NK-92 (cell line): Measurements from ENCODE around the gene SGIP1.

Experiments
- DNase-seq: peaks from one replicate; lab custom pipeline; 2025; ENCODE audit not compliant: unreplicated experiment; lab: John Stamatoyannopoulos, UW

Gene SGIP1

DNA sequence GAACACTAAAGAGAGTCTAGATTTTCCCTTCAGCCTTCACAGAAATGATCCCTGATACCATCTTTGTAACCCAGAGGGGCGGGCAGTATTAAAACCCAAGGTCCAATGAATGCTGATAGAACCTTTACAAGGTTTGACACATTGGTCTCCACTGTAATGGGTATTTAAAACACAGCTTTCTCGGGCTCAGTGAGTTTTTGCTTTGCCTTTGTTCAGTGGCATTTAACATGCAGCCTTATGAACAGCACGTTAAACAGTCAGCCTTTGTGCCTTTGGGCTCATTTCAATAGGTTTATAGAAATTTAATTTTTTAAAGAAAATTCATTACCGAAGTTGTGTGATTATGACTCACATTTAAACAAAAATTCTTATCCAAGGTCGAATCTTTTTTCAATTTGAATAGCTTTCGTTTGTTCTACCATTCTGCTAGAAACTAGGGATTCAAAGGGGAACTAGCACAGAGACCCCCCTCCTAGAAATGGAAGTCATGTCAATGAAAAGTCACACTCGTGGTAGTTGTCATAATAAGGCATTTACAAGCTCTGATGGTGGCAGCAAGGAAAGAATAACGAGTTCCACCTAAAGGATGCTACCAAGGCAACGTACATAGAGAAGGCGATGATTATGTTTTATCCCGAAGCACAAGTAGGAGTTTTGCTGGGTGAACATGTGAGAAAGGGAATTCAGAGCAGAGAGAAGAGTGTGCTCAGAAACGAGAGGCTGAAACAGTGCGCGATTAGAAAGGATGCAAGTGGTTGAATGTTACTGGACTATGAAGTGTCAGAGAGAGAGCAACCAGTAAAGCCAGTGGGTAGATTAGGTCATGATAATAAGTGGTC is 66.2 kb downstream of the SGIP1 start:
- DNase-seq = no peak

GRCh38 chr1:66605419-66605997 is 71.6 kb downstream of the SGIP1 start:
- no peak for DNase-seq

DNA sequence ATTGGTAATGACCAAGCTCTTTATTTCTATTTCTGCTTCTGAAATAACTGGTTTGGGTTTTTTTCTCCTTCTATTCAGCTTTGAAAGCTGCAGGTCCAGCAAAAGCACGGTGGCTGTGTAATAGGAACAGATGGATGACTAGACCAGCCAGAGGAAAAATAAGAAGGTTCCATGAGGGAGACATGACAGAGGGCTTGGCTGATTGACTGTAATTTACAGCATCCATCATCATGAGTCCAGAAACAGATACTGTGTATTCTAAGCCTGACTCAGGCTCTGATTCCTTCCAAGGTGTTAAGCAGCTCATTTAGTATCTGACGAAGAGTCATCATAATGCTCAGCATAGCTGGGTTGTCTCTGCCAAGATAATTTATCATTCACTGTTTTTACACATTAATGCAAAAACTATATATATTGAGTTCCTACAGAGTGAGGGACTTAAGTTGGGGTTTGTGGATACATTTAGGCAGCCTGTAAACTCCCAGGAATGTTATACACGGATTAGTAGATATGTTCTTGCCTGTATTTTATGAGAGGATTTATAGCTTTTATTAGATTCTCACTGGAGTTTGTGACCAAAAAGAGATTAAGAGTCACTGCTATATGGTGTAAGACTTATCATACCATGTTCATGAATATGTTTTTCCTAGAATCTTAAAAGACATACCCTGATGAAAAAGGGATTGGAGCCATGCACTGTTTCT is 72.6 kb downstream of the SGIP1 start:
- DNase-seq = no peak

DNA sequence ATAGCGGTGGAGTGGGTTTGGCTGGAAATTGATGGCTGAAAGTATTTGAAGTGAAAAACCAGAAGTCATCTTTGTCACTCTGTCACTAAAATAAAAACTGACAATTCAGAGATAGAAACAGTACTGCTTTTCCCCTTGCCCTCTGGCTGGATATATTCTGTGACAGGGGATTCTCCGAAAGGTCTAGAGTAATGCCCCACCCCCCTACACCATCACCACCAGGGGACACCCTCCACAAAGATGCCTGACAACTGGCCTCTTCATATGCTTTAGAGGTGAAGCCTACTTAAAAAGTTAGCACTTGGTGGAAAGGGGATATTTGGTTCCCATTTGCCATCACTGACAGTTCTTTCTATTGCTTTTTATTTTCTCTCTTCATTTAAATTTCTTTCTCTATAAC is 73.5 kb downstream of the SGIP1 start:
- no peak for DNase-seq

- no peak for DNase-seq
Measured at GRCh38 chr1:66613187-66613586, 79.2 kb downstream of the SGIP1 start.

- no peak for DNase-seq
Measured at GRCh38 chr1:66617362-66618184, 83.6 kb downstream of the SGIP1 start.

DNA sequence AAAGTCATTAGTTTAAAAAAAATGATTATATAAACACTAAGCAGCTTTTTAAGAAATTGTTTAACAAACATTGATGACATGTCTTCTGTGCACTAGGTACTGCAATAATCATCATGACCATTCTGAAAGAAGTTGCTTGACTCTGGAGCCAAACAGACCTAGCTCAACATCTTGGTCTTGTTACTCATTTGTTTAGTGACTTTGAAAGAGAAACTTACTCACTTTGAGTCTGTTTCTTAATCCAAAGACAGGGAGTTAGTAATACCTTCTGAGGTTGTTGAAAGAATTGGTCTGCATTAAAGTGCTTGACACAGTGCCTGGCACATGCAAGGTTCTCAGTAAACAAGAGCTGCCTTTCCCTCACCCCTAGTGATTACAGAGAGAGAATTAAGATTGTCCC is 84.4 kb downstream of the SGIP1 start:
- DNase-seq = no peak

GRCh38 chr1:66623812-66624211 is 89.9 kb downstream of the SGIP1 start:
- DNase-seq = no peak

GRCh38 chr1:66624412-66625060 is 90.6 kb downstream of the SGIP1 start:
- no peak for DNase-seq

DNA sequence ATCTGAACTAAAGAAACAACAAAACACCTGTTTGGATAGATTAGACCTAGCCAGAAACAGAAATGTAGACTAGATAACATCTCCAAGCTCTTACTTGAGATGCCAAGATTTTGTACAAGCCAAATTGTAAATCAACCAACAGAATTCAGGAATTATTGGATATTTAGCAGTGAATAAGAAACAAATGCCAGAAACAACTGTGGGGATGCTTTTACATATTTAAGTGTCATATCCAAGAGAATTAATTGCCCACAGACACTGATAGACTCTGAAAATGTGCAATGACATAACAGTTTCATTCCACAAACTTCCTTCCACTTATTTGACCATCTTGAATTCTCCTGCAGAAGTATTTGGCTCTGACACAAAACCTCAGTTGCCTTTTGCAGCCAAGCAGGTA is 92.3 kb downstream of the SGIP1 start:
- no peak for DNase-seq

- DNase-seq = no peak
Measured at GRCh38 chr1:66628926-66629325, 95.0 kb downstream of the SGIP1 start.

- no peak for DNase-seq
Measured at GRCh38 chr1:66633159-66633558, 99.2 kb downstream of the SGIP1 start.

- DNase-seq = no peak
Measured at GRCh38 chr1:66637146-66637545, 103.2 kb downstream of the SGIP1 start.

- DNase-seq = no peak
Measured at GRCh38 chr1:66641891-66642473, 108.0 kb downstream of the SGIP1 start.

DNA sequence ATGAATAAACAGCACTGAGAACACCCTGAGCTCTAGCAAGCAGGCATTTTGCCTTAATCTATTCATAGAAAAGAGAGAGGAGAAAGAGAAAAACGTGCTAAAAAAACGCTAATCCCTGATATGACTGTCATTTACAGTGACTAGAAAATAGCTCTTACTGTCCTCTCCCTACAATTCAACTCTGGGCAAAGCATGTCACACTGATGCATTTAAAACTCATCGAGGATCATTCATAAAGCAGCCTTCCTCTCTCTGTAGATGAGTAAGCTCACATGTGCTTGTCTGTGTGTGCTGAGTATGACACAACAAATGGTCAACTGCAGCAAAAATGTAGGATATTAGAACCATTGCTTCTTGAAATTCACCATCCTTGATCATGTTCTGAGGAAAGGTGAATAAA is 109.0 kb downstream of the SGIP1 start:
- DNase-seq = no peak

DNA sequence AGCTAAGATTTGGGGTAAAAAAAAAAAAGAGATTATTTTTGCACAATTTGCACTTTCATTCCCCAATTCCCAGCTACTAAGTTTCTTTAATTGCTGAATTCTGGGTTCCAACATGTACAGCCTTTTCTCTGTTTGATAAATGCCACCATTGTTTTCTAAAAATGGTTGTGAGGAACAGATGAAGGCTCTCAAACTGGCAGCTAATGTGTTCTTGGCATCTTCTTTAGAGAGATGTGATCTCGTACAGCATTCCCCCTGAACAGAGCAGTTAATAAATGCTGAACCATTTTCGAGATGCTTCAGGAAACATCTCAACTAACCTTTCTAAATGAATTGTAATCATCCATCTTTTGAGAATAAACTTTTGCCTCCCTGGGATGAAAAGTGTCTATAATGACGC is 110.4 kb downstream of the SGIP1 start:
- no peak for DNase-seq

DNA sequence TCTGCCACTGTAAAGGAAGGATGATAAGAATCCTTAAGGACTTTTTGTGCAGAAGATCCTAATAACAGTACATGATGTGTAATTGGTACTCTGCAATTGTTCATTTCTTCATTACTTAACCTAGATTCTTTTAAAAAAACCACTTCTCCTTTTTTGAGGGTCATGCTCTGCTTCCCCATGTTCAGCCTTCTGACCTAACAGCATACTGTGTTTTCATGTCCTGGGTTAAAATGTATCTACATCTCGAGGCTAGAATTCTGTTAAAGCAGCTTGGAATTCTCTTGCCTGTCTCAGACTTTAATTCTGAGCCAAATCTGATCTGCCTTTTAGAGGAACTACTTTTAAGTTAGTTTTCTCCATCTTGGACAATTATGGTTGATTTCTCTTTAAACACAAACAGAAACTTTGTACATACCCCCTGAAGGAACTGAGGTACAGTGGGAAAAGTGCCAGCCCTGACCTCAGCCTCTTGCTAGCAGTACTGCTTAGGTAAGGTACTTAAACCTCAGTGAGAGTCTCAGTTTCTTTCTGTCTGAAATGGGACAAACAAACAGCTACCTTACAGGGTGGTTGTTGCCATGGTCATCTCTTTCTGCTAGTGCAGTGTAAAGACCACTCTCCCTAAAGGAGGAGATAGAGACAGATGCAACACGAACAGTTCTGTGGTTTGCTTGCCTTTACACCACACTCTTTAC is 115.1 kb downstream of the SGIP1 start:
- no peak for DNase-seq

GRCh38 chr1:66652556-66652955 is 118.6 kb downstream of the SGIP1 start:
- no peak for DNase-seq

DNA sequence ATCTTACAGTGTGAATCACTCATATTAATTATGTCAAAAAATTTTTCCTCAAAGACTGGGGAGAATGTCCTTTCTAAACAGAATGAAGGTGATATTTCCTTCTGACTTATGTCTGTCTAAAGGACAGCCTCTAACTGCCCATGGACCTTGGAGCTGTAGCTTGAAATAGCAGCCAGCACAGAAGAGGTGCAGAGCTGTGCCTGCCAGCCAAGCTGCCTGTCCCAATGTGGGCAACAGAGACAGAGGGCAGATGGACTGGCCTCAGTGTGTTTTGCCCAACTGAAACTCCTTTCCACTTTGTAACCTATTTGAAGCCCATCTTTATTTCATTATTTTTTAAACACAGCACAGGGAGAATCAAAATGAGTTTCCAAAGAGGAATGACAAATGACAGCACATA is 120.7 kb downstream of the SGIP1 start:
- DNase-seq = no peak

- no peak for DNase-seq
Measured at GRCh38 chr1:66671455-66671854, 137.5 kb downstream of the SGIP1 start.
